Heart left ventricle (tissue), 16 donors: ENCODE measurements around the gene MMP24. TPM values are rescaled to one million over a fixed set of nuclear protein-coding genes. Genes with fewer than 3 reads are reported as not detected.

Experiments used
- ATAC-seq, 4 donors: fragments of 200-7000 bp; cut with Tn5 transposase; one replicate each; pipeline ENCODE4 v1.9.1; 2020 to 2022; ENCODE audit warnings: moderate library complexity in 4 of 4, mild to moderate bottlenecking in 3 of 4, moderate number of reproducible peaks in 1 of 4
- DNase-seq, 5 donors: peaks; one replicate each; pipeline ENCODE4 v3.0.0-alpha.2; 2020
- H3K27ac ChIP-seq, 12 donors: fragments of 200-600 bp; sonication (generic) in 4 of 12; one replicate each; pipeline versions ENCODE4 v1.5.0 to v1.8.0; 2016 to 2022; ENCODE audit warnings: mild to moderate bottlenecking in 2 of 12
- H3K27me3 ChIP-seq, 9 donors: fragments of 200-600 bp; sonication (generic) in 2 of 9; one replicate each; pipeline versions ENCODE4 v1.5.1 to v1.8.0; 2016 to 2022; ENCODE audit warnings: mild to moderate bottlenecking in 3 of 9
- H3K36me3 ChIP-seq, 9 donors: fragments of 200-600 bp; sonication (generic) in 2 of 9; one replicate each; pipeline versions ENCODE4 v1.5.0 to v1.8.0; 2018 to 2022; ENCODE audit warnings: mild to moderate bottlenecking in 2 of 9
- H3K4me1 ChIP-seq, 12 donors: fragments of 200-600 bp; sonication (generic) in 4 of 12; one replicate each; pipeline versions ENCODE4 v1.5.0 to v1.8.0; 2016 to 2022; ENCODE audit warnings: mild to moderate bottlenecking in 3 of 12
- H3K4me3 ChIP-seq, 12 donors: fragments of 200-600 bp; sonication (generic) in 4 of 12; one replicate each; pipeline versions ENCODE4 v1.5.0 to v1.8.0; 2017 to 2022; ENCODE audit warnings: mild to moderate bottlenecking in 9 of 12, moderate library complexity in 4 of 12
- H3K9me3 ChIP-seq, 12 donors: fragments of 200-600 bp; sonication (generic) in 4 of 12; one replicate each; pipeline versions ENCODE4 v1.5.0 to v1.8.0; 2016 to 2022; ENCODE audit warnings: mild to moderate bottlenecking in 1 of 12
- POLR2A ChIP-seq, 2 donors: fragments of 450-650 bp; IDR thresholded peaks; one replicate each; pipeline ENCODE4 v1.6.1; 2017; ENCODE audit warnings: antibody characterized with exemption in 2 of 2, mild to moderate bottlenecking in 2 of 2, moderate library complexity in 2 of 2
- WGBS, 4 donors: extraction: QIAGEN DNeasy Blood & Tissue Kit in 2 of 4; methylation state at CpG; one replicate each; pipeline versions ENCODE4 v1.1.5 to v1.1.7; 2013 to 2018; 5-methylcytosine and 5-hydroxymethylcytosine counted together
- intact Hi-C, 10 donors: fragments of 100-400 bp; cut with DNase I; formaldehyde crosslinking; loops; one replicate each; pipeline versions ENCODE4 v1.11.1 to v1.14.2; 2022
- polyA plus RNA-seq, 2 donors: library from polyadenylated mRNA; stranded (reverse); fragments of 200-250 nt; gene quantifications; one replicate each; pipeline ENCODE4 v1.2.3, GENCODE V29; 2013
- total RNA-seq, 9 donors: library from RNA; depleted of rRNA in 2 of 9; stranded (reverse); fragments of >200 nt in 2 of 9; fragmentation: NEBNext Ultra II Directional in 3 of 9; extraction: Animal tissue kit (Norgen Biotek cat#: 25700) in 3 of 9; gene quantifications; one replicate each; pipeline versions ENCODE4 v1.1.0 to v1.2.4, GENCODE V29; 2016 to 2023
- TF ChIP-seq, protein P1 (sequence below), 12 donors: fragments of 200-600 bp; sonication (generic) in 4 of 12; IDR thresholded peaks; one replicate each; pipeline versions ENCODE4 v1.5.0 to v1.8.0; 2018 to 2022; ENCODE audit warnings: antibody characterized with exemption in 12 of 12, mild to moderate bottlenecking in 5 of 12
- donor health status: ischemic (EF 13 %, LVEDD 7.1; RV severe dilation, severe dysfunction).
- donor health status: healthy with polysubstance abuse.
- donor health status: DM: no; HTN: yes; CAD: no.
- donor health status: DM: no; HTN: no; CAD: no.
- donor health status: ischemic (EF 25% LVEDD 6.9; RV normal size, moderate dysfunction).
- donor health status: ischemic (EF 25% LVEDD 5.7; RV mildly dilated, moderate dysfunction).
- donor health status: healthy.
- donor health status: DM: yes; HTN: yes; CAD: no.
- donor health status: ischemic (EF 35%, LVEDD 5.7; RV mildly dilated, moderate dysfunction).
- donor health status: nonischemic (EF 11% LVEDD 7.7; RV severe dilation, severe dysfunction).
- donor health status: DM: yes; HTN: yes; CAD: no.
- donor health status: PGD.
- donor health status: ischemic (EF 29% LVEDD 5.4; RV normal size, mild dysfunction).
- donor health status: nonischemic (EF 23%, LVEDD 6.1; RV moderate dilation, normal function).

MMP24 gene
- total and polyA plus RNA-seq, 11 donors: 0.05 to 10.0 (median 0.25) TPM

DNA sequence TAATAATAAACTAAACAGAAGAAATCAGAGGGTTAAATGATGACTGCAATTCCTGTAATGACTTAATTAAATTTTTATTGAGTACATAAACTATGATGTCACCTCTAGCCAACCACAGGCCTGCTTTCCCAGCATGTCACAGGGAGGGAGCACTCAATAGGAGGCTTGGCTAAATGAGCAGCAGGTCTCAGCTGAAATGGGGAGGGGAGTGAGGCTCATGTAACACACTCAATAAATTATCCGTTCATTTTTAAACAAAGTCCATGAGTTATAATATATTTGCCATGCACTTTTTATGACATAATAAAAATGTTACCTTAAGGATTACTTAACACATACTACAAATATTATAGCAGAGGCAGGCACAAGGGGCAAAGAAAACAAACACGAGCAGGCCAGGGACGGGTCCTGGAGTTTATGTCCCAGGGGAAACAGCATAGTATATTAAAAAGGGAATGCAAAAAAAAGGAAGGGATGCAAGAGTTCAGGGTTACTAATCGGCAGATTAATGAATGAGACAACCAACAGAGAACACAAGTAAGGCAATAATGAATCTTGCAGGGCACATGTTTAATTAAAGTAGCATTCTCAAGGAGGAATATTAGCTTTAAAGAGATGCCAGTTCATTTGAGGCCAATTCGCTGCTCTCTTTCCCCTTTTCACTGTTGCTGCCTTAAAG is 92.8 kb downstream of the MMP24 start:
- no peak overlapping the region for H3K4me3 ChIP-seq
- no peaks in the 10 kb centered on the region for H3K9me3 ChIP-seq
- no peaks in the 10 kb centered on the region for H3K27me3 ChIP-seq
- H3K36me3 ChIP-seq: peaks cover 0 to 17% (median 2%) of the 10 kb centered on the region in 9 donors
- H3K4me1 ChIP-seq: peaks cover 0 to 10% (median 3%) of the 10 kb centered on the region in 12 donors
- 70 to 83% (median 80%) methylated on average over 5 of the region's 5 CpGs for WGBS, 4 donors
- ATAC-seq: no peak
- peak overlapping the region in 3 of 12 donors; percentile 7 to 58 (median 48) for H3K27ac ChIP-seq
- TF ChIP-seq, protein P1, sequence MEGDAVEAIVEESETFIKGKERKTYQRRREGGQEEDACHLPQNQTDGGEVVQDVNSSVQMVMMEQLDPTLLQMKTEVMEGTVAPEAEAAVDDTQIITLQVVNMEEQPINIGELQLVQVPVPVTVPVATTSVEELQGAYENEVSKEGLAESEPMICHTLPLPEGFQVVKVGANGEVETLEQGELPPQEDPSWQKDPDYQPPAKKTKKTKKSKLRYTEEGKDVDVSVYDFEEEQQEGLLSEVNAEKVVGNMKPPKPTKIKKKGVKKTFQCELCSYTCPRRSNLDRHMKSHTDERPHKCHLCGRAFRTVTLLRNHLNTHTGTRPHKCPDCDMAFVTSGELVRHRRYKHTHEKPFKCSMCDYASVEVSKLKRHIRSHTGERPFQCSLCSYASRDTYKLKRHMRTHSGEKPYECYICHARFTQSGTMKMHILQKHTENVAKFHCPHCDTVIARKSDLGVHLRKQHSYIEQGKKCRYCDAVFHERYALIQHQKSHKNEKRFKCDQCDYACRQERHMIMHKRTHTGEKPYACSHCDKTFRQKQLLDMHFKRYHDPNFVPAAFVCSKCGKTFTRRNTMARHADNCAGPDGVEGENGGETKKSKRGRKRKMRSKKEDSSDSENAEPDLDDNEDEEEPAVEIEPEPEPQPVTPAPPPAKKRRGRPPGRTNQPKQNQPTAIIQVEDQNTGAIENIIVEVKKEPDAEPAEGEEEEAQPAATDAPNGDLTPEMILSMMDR (IDR thresholded peaks at IDR 0.05): no peak
- TF ChIP-seq POLR2A (IDR thresholded peaks at IDR 0.05): no peak
- intact Hi-C loops: no loop called here
- DNase-seq: no peak

DNA sequence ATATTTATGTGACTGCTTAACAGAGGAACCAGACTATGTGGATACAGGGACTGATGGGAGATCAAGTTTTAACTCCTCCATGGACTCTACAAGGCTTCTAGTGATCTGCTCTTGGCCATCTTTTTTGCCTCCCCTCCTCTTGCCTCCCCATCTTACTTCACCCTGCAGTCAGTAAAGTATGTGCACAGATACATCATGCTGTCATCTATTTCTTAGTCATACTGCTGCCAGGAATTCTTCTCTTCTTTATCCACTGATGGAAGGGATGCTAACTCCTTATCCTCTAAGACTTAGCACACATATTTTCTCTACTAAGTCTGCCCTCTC is 93.3 kb downstream of the MMP24 start:
- H3K4me1 ChIP-seq: peaks cover 0 to 10% (median 3%) of the 10 kb centered on the region in 12 donors
- H3K36me3 ChIP-seq: peaks cover 0 to 15% (median 0%) of the 10 kb centered on the region in 9 donors
- no peak overlapping the region for H3K4me3 ChIP-seq
- H3K9me3 ChIP-seq: no peaks in the 10 kb centered on the region
- no peak for TF ChIP-seq POLR2A (IDR thresholded peaks at IDR 0.05)
- TF ChIP-seq, protein P1 (IDR thresholded peaks at IDR 0.05): no peak
- H3K27me3 ChIP-seq: no peaks in the 10 kb centered on the region
- intact Hi-C loops: no loop called here
- H3K27ac ChIP-seq: peak overlapping the region in 1 of 12 donors; percentile 48
- no peak for DNase-seq
- ATAC-seq: no peak

DNA sequence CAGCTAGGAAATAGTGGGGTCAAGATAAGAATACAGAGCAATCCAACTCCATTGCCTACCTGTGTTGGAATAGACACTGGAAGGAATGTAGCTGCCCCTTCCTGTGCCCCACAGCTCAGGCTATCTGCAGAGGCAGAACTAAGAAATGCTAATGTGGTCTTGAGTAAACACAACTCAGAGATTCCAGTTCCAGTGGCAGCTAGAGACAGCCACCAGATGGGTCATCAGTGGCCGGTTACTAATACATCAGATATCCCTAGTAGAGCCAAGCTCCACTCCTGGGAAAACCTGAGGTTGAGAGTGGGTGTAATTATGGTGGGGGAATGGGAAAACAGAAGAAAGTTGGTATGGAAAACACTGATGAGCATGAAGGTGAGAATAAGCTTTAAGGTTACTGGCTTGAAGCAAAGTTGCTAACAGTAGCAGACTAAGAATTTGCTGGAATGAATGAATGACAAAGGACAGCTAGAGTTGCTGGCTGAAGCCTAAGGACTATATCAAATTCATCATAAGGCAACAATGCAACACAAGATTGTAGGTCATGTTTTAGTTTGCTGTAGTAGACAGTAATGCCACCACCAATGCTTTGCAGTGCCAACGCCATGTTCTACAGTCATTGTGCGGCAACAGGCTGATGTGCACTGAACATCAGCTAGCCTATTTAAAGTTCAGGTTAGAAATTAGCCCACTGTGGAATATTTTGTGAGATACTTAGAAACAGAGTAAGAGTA is 94.1 kb downstream of the MMP24 start:
- 94 to 98% (median 97%) methylated on average over 3 of the region's 3 CpGs for WGBS, 4 donors
- DNase-seq (no peak), ATAC-seq (no peak)

DNA sequence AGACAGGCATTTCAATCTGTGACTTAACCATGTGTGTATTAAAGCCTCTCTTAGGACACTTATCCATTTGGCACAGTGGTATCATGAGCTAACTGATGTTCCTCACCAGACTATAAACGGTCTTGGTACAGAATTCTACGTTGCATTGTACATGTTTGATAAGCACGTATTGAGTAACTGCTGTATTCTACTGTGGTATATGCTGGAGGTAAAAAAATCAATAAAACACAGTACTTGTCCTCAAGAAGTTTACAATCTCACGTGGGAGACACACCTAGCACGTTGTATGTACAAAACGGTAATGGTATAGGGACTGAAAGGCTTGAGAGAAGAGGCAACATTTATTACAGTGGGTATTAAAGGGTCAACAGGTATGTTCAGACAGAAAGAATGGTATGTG is 98.9 kb downstream of the MMP24 start:
- no peak for TF ChIP-seq POLR2A (IDR thresholded peaks at IDR 0.05)
- TF ChIP-seq, protein P1 (IDR thresholded peaks at IDR 0.05): no peak
- intact Hi-C loops: no loop called here
- no peaks in the 10 kb centered on the region for H3K27me3 ChIP-seq
- H3K36me3 ChIP-seq: peaks cover 0 to 7% (median 0%) of the 10 kb centered on the region in 9 donors
- peaks cover 0 to 20% (median 8%) of the 10 kb centered on the region in 12 donors for H3K4me1 ChIP-seq
- WGBS, 4 donors: 76 to 81% (median 77%) methylated on average over 6 of the region's 6 CpGs
- no peak overlapping the region for H3K27ac ChIP-seq
- no peaks in the 10 kb centered on the region for H3K9me3 ChIP-seq
- no peak for ATAC-seq
- DNase-seq: no peak
- H3K4me3 ChIP-seq: no peak overlapping the region

More for the DNA sequence above, 94.1 kb downstream of the MMP24 start:
- Histone ChIP-seq H3K4me1 (peaks cover 0 to 13% (median 3%) of the 10 kb centered on the region in 12 donors), H3K36me3 (peaks cover 0 to 11% (median 0%) of the 10 kb centered on the region in 9 donors), H3K27me3 (no peaks in the 10 kb centered on the region), H3K4me3 (no peak overlapping the region), H3K9me3 (no peaks in the 10 kb centered on the region), H3K27ac (peak overlapping the region in 1 of 12 donors; percentile 0)
- intact Hi-C loops: no loop called here
- no peak for TF ChIP-seq POLR2A (IDR thresholded peaks at IDR 0.05)
- TF ChIP-seq, protein P1 (IDR thresholded peaks at IDR 0.05): no peak
